T-helper 1 cell treated with Interleukin-12 subunit alpha and Interleukin-12 subunit beta and Interleukin-4 antibody, amounts not matched to agents 30 μg/mL and 1 μg/mL, for 36 hours (primary cell): Measurements from ENCODE around the gene FAT2.

Experiments used
- H3K27ac Mint-ChIP-seq: one replicate; pipeline ENCODE4 v1.8.0; 2021; ENCODE audit warnings: mild to moderate bottlenecking, mixed read lengths
- H3K27me3 Mint-ChIP-seq: one replicate; pipeline ENCODE4 v1.8.0; 2021; ENCODE audit warnings: low read depth, mixed read lengths
- H3K36me3 Mint-ChIP-seq: one replicate; pipeline ENCODE4 v1.8.0; 2021; ENCODE audit warnings: low read depth, mixed read lengths
- H3K4me1 Mint-ChIP-seq: one replicate; pipeline ENCODE4 v1.8.0; 2021; ENCODE audit warnings: low read depth, mixed read lengths
- H3K4me3 Mint-ChIP-seq: one replicate; pipeline ENCODE4 v1.8.0; 2021; ENCODE audit warnings: mild to moderate bottlenecking, moderate library complexity, mixed read lengths
- H3K9me3 Mint-ChIP-seq: one replicate; pipeline ENCODE4 v1.8.0; 2021; ENCODE audit warnings: mixed read lengths

FAT2 gene

GRCh38 chr5:151562019-151562707 is 29.0 kb downstream of the FAT2 start:
- Mint-ChIP-seq H3K36me3 (no peaks in the 10 kb centered on the region), H3K4me3 (no peak overlapping the region), H3K4me1 (no peaks in the 10 kb centered on the region)

DNA sequence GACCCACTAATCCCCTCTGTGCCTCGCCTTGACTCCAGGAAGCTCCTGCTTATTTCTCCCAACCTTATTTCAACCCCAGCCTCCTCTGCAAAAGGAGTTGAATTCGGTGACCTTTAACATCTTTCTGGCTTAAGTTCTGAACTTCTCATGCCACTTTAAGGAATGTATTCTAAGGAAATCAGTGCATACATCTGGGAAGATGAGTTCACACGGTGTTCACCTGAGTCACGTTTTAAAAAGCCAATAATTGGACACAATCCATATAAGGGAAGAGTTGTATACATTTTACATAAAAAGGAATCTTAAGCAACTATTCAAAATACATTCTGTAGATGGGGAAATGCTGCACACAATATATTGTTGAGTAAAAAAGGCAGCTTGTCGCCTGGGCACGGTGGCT is 33.2 kb downstream of the FAT2 start:
- Mint-ChIP-seq H3K27me3 (no peaks in the 10 kb centered on the region), H3K36me3 (no peaks in the 10 kb centered on the region), H3K9me3 (no peaks in the 10 kb centered on the region), H3K4me3 (no peak overlapping the region), H3K27ac (no peak overlapping the region), H3K4me1 (no peaks in the 10 kb centered on the region)

More at GRCh38 chr5:151562019-151562707, 29.0 kb downstream of the FAT2 start:
- Mint-ChIP-seq H3K27me3 (no peaks in the 10 kb centered on the region), H3K27ac (no peak overlapping the region), H3K9me3 (no peaks in the 10 kb centered on the region)

GRCh38 chr5:151557466-151557865 is 33.7 kb downstream of the FAT2 start:
- no peaks in the 10 kb centered on the region for H3K9me3 Mint-ChIP-seq
- H3K36me3 Mint-ChIP-seq, result no peaks in the 10 kb centered on the region
- H3K4me1 Mint-ChIP-seq, result no peaks in the 10 kb centered on the region
- no peak overlapping the region for H3K4me3 Mint-ChIP-seq
- no peak overlapping the region for H3K27ac Mint-ChIP-seq
- H3K27me3 Mint-ChIP-seq, result no peaks in the 10 kb centered on the region

GRCh38 chr5:151556806-151557205 is 34.3 kb downstream of the FAT2 start:
- H3K27me3 Mint-ChIP-seq, result no peaks in the 10 kb centered on the region
- H3K4me1 Mint-ChIP-seq, result no peaks in the 10 kb centered on the region
- H3K27ac Mint-ChIP-seq, result no peak overlapping the region
- no peaks in the 10 kb centered on the region for H3K36me3 Mint-ChIP-seq
- no peaks in the 10 kb centered on the region for H3K9me3 Mint-ChIP-seq
- H3K4me3 Mint-ChIP-seq, result no peak overlapping the region

GRCh38 chr5:151555760-151556576 is 35.2 kb downstream of the FAT2 start:
- H3K27ac Mint-ChIP-seq, result no peak overlapping the region
- no peaks in the 10 kb centered on the region for H3K9me3 Mint-ChIP-seq
- H3K4me1 Mint-ChIP-seq, result no peaks in the 10 kb centered on the region
- no peak overlapping the region for H3K4me3 Mint-ChIP-seq
- H3K36me3 Mint-ChIP-seq, result no peaks in the 10 kb centered on the region
- H3K27me3 Mint-ChIP-seq, result no peaks in the 10 kb centered on the region

DNA sequence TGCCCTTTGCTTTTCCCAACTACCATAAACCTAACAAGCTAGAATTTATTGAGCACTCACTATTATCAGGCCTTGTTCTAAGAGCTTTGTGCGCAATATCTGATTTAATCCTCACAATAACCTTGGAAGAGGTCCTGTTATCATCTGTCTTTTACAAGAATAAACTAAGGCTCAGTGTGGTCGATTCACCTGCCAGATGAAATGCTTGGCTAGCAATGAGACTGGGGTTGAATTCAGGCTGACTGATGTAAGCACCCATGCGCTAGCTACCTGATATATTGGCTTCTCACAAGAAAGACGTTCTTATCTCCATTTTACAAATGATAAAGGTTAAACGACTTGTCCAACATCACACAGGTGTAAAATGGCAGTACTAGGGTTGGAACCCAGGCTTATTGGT is 37.4 kb downstream of the FAT2 start:
- Mint-ChIP-seq H3K27me3 (no peaks in the 10 kb centered on the region), H3K4me3 (no peak overlapping the region), H3K27ac (no peak overlapping the region), H3K36me3 (no peaks in the 10 kb centered on the region), H3K9me3 (no peaks in the 10 kb centered on the region), H3K4me1 (no peaks in the 10 kb centered on the region)

DNA sequence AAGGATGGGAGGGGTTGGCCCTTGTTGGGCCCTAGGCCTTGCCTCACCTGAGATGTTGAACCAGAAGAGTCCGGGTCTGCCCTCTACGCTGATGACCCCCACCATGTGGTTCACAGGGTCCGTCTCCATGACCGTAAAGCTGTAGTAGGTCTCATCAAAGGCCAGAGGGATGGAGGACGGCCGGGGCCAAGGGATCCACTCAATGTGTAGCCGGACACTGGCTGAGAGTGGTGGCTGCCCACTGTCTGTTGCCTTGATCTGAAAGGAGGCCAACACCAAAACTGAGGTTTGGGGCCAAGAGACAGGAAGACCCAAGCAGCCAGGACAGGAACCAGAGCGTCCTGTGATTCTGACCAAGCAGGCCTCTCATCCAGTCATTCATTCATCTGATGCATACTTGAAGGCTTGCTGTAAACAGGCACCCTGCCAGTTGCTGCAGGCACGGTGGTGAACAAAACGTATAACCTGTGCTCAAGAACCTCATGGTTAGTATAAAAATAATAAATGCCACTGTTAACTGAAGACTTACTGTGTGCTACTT is 37.9 kb downstream of the FAT2 start:
- H3K27ac Mint-ChIP-seq, result no peak overlapping the region
- no peak overlapping the region for H3K4me3 Mint-ChIP-seq
- H3K27me3 Mint-ChIP-seq, result no peaks in the 10 kb centered on the region
- no peaks in the 10 kb centered on the region for H3K4me1 Mint-ChIP-seq
- H3K9me3 Mint-ChIP-seq, result no peaks in the 10 kb centered on the region
- H3K36me3 Mint-ChIP-seq, result no peaks in the 10 kb centered on the region

DNA sequence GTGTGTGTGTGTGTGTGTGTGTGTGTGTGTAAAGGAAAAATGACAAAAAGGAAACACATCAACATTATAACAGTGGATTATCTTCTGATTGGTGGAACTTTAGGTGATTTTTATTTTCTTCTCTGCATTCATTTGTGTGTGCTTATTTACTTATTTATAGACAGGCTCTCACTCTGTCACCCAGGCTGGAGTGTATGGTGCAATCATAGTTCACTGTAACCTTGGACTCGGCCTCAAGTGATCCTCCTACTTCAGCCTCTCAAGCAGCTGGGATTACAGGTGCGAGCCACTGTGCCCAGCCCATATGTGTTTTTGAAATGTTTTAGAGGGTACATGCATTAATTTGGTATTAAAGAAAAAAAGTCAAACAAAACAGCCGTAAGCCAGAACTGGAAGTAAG is 39.1 kb downstream of the FAT2 start:
- H3K4me3 Mint-ChIP-seq, result no peak overlapping the region
- no peaks in the 10 kb centered on the region for H3K9me3 Mint-ChIP-seq
- H3K4me1 Mint-ChIP-seq, result no peaks in the 10 kb centered on the region
- no peaks in the 10 kb centered on the region for H3K36me3 Mint-ChIP-seq
- H3K27ac Mint-ChIP-seq, result no peak overlapping the region
- H3K27me3 Mint-ChIP-seq, result no peaks in the 10 kb centered on the region

- no peaks in the 10 kb centered on the region for H3K27me3 Mint-ChIP-seq
- no peaks in the 10 kb centered on the region for H3K9me3 Mint-ChIP-seq
- no peaks in the 10 kb centered on the region for H3K36me3 Mint-ChIP-seq
- no peak overlapping the region for H3K27ac Mint-ChIP-seq
- H3K4me3 Mint-ChIP-seq, result no peak overlapping the region
- H3K4me1 Mint-ChIP-seq, result no peaks in the 10 kb centered on the region
Observed at GRCh38 chr5:151550146-151550545, 41.0 kb downstream of the FAT2 start.

DNA sequence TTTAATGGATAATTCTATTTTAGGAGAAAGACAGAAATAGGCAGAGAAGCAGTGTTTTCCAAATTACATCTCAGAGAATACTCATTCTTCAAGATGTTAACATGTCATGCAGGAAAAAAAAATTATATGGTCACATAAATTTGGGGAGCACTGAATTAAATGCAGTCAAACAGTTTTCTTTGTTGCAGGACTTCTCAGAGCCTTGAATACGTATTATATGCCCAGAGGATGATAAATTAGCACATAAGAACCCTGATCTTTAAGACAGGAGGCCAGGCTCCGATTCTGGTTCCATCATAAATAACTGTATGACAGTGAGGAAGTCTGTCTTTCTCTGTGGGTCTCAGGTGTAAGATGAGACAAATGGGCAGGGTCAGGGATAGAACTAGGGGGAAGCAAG is 41.4 kb downstream of the FAT2 start:
- no peaks in the 10 kb centered on the region for H3K9me3 Mint-ChIP-seq
- no peaks in the 10 kb centered on the region for H3K27me3 Mint-ChIP-seq
- no peak overlapping the region for H3K4me3 Mint-ChIP-seq
- H3K4me1 Mint-ChIP-seq, result no peaks in the 10 kb centered on the region
- no peaks in the 10 kb centered on the region for H3K36me3 Mint-ChIP-seq
- H3K27ac Mint-ChIP-seq, result no peak overlapping the region

DNA sequence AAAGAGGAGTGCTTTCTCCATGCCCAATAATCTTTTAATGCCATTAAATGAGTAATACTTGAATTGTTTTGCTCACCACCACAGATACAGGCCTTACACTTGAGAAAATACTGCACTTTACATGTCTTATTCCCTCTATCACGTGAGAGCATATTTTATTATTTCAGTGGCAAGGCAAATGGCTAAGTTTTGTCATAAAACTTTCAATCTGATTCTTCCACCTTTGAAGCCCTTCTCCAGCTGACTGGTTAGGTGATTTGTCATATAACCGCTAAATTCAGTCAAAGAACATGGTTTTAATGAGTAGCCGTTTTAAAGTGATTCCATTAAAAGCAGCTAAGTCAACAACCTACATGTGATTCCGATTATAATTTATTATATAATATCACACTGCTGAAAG is 43.8 kb downstream of the FAT2 start:
- Mint-ChIP-seq H3K9me3 (no peaks in the 10 kb centered on the region), H3K36me3 (no peaks in the 10 kb centered on the region), H3K4me3 (no peak overlapping the region), H3K4me1 (no peaks in the 10 kb centered on the region), H3K27ac (no peak overlapping the region), H3K27me3 (no peaks in the 10 kb centered on the region)

DNA sequence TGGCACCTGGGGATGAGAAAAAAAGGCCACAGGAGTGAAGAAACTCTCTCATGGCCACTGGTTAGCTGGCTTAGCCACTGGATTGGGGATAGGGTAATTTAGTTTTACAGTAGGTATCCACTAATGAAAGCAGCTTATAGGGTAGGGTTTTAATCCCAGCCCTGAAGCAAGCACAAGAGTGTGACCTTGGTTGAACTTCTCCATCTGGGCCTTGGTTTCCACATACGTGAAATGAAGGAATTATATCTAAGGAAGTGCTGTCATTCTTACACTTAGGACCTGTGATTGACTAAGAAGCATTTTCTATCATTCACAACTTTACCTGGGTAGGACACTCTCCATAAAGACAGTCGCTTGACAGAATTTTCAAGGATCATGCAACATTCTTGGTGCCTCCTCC is 49.6 kb downstream of the FAT2 start:
- Mint-ChIP-seq H3K27ac (no peak overlapping the region), H3K27me3 (no peaks in the 10 kb centered on the region), H3K9me3 (no peaks in the 10 kb centered on the region), H3K4me3 (no peak overlapping the region), H3K36me3 (no peaks in the 10 kb centered on the region), H3K4me1 (no peaks in the 10 kb centered on the region)
